Muscle of leg (tissue), 11 donors: ENCODE data around the gene GRAMD4. TPM values are rescaled to one million over a fixed set of nuclear protein-coding genes. Genes with fewer than 3 reads are reported as not detected.

Experiments
- DNase-seq: peaks from one replicate; pipeline ENCODE4 v3.0.0; 2013
- H3K27ac ChIP-seq: one replicate; pipeline ENCODE4 v1.5.1; 2013; ENCODE audit warnings: mild to moderate bottlenecking, low read length, control low read depth
- H3K27me3 ChIP-seq: one replicate; pipeline ENCODE4 v1.6.1; 2013; ENCODE audit warnings: low read length; ENCODE audit not compliant: control insufficient read depth, insufficient read depth
- H3K36me3 ChIP-seq: one replicate; pipeline ENCODE4 v1.6.1; 2013; ENCODE audit warnings: low read length; ENCODE audit not compliant: control insufficient read depth, insufficient read depth
- H3K4me1 ChIP-seq: one replicate; pipeline ENCODE4 v1.6.1; 2013; ENCODE audit warnings: low read length; ENCODE audit not compliant: control insufficient read depth, insufficient read depth
- H3K4me3 ChIP-seq: one replicate; pipeline ENCODE4 v1.5.1; 2013; ENCODE audit warnings: low read length, control low read depth
- H3K9me3 ChIP-seq: replicated peaks from 2 replicates; pipeline ENCODE4 v1.6.1; 2013; ENCODE audit warnings: low read depth, low read length; ENCODE audit not compliant: control insufficient read depth
- WGBS: methylation state at CpG from one replicate; pipeline ENCODE4 v1.1.5; 2013; ENCODE audit warnings: missing lambda C conversion rate; ENCODE audit not compliant: insufficient coverage; 5-methylcytosine and 5-hydroxymethylcytosine counted together
- polyA plus RNA-seq, 8 donors: library from polyadenylated mRNA; unstranded; fragments of 120-200 nt; gene quantifications; one replicate each; pipeline versions ENCODE4 v1.2.1 to v1.2.3, GENCODE V29; 2013; ENCODE audit warnings: inconsistent platforms in 1 of 8, low replicate concordance in 1 of 8; ENCODE audit not compliant: insufficient read length in 8 of 8, insufficient read depth in 1 of 8
- total RNA-seq: library from RNA; stranded (reverse); fragments of 120-200 nt; gene quantifications from one replicate; pipeline ENCODE4 v1.2.4, GENCODE V29; 2013

The GRAMD4 gene
- total and polyA plus RNA-seq, 9 donors = 10.5 to 19.9 (median 14.0) TPM

- H3K4me1 ChIP-seq = peaks cover 24% of the 10 kb centered on the region
- H3K9me3 ChIP-seq = no peaks in the 10 kb centered on the region
- H3K4me3 ChIP-seq = no peak overlapping the region
- no peaks in the 10 kb centered on the region for H3K27me3 ChIP-seq
- H3K27ac ChIP-seq = no peak overlapping the region
- DNase-seq = no peak
- WGBS = 88% methylated on average over 20 of the region's 28 CpGs
- H3K36me3 ChIP-seq = peaks cover 33% of the 10 kb centered on the region
These were observed 43.4 kb downstream of the GRAMD4 start for GRCh38 chr22:46663436-46664100.

GRCh38 chr22:46664301-46664855 lies 44.2 kb downstream of the GRAMD4 start:
- H3K4me3 ChIP-seq = no peak overlapping the region
- H3K4me1 ChIP-seq = peaks cover 19% of the 10 kb centered on the region
- WGBS = 88% methylated on average over 13 of the region's 13 CpGs
- H3K36me3 ChIP-seq = peaks cover 40% of the 10 kb centered on the region
- H3K27ac ChIP-seq = no peak overlapping the region
- H3K9me3 ChIP-seq = no peaks in the 10 kb centered on the region
- DNase-seq = no peak
- no peaks in the 10 kb centered on the region for H3K27me3 ChIP-seq

GRCh38 chr22:46665151-46665695 lies 45.0 kb downstream of the GRAMD4 start:
- WGBS = 92% methylated on average over 17 of the region's 21 CpGs
- Histone ChIP-seq H3K36me3 (peaks cover 40% of the 10 kb centered on the region), H3K27me3 (no peaks in the 10 kb centered on the region), H3K4me3 (no peak overlapping the region), H3K4me1 (peaks cover 13% of the 10 kb centered on the region), H3K9me3 (no peaks in the 10 kb centered on the region), H3K27ac (no peak overlapping the region)
- DNase-seq = no peak

- Histone ChIP-seq H3K4me3 (no peak overlapping the region), H3K9me3 (no peaks in the 10 kb centered on the region), H3K27me3 (no peaks in the 10 kb centered on the region), H3K27ac (no peak overlapping the region), H3K4me1 (peaks cover 7% of the 10 kb centered on the region), H3K36me3 (peaks cover 40% of the 10 kb centered on the region)
- DNase-seq = no peak
- 89% methylated on average over 5 of the region's 18 CpGs for WGBS
These were observed 45.6 kb downstream of the GRAMD4 start for GRCh38 chr22:46665751-46666280.

- no peak for DNase-seq
These were observed 46.5 kb downstream of the GRAMD4 start for GRCh38 chr22:46666577-46667244.

GRCh38 chr22:46667245-46667623 lies 47.0 kb downstream of the GRAMD4 start:
- Histone ChIP-seq H3K9me3 (no peaks in the 10 kb centered on the region), H3K27me3 (no peaks in the 10 kb centered on the region), H3K27ac (no peak overlapping the region), H3K4me1 (peaks cover 5% of the 10 kb centered on the region), H3K36me3 (peaks cover 42% of the 10 kb centered on the region), H3K4me3 (no peak overlapping the region)
- WGBS = 75% methylated on average over 6 of the region's 10 CpGs
- DNase-seq = no peak

More at GRCh38 chr22:46666577-46667244, 46.5 kb downstream of the GRAMD4 start:
- WGBS = 89% methylated on average over 12 of the region's 17 CpGs
- Histone ChIP-seq H3K36me3 (peaks cover 42% of the 10 kb centered on the region), H3K9me3 (no peaks in the 10 kb centered on the region), H3K4me3 (no peak overlapping the region), H3K4me1 (no peaks in the 10 kb centered on the region), H3K27ac (no peak overlapping the region), H3K27me3 (no peaks in the 10 kb centered on the region)

GRCh38 chr22:46668116-46668515 lies 47.9 kb downstream of the GRAMD4 start:
- H3K4me1 ChIP-seq = peaks cover 14% of the 10 kb centered on the region
- no peak overlapping the region for H3K4me3 ChIP-seq
- H3K9me3 ChIP-seq = no peaks in the 10 kb centered on the region
- peaks cover 44% of the 10 kb centered on the region for H3K36me3 ChIP-seq
- no peak for DNase-seq
- whole genome bisulfite sequencing = 89% methylated on average over 18 of the region's 24 CpGs
- no peak overlapping the region for H3K27ac ChIP-seq
- H3K27me3 ChIP-seq = no peaks in the 10 kb centered on the region

GRCh38 chr22:46669201-46669600 lies 49.0 kb downstream of the GRAMD4 start:
- DNase-seq = no peak
- WGBS = 83% methylated on average over 1 of the region's 9 CpGs
- peaks cover 50% of the 10 kb centered on the region for H3K36me3 ChIP-seq

GRCh38 chr22:46671824-46672432 lies 51.7 kb downstream of the GRAMD4 start:
- Histone ChIP-seq H3K27me3 (no peaks in the 10 kb centered on the region), H3K27ac (no peak overlapping the region), H3K36me3 (peaks cover 64% of the 10 kb centered on the region), H3K4me3 (no peak overlapping the region), H3K4me1 (peaks cover 22% of the 10 kb centered on the region), H3K9me3 (no peaks in the 10 kb centered on the region)
- no peak for DNase-seq
- 78% methylated on average over 16 of the region's 17 CpGs for WGBS

More at GRCh38 chr22:46669201-46669600, 49.0 kb downstream of the GRAMD4 start:
- H3K27me3 ChIP-seq = no peaks in the 10 kb centered on the region
- H3K4me1 ChIP-seq = peaks cover 22% of the 10 kb centered on the region
- H3K9me3 ChIP-seq = no peaks in the 10 kb centered on the region
- no peak overlapping the region for H3K27ac ChIP-seq
- no peak overlapping the region for H3K4me3 ChIP-seq

GRCh38 chr22:46672731-46673130 lies 52.5 kb downstream of the GRAMD4 start:
- no peak for DNase-seq
- Histone ChIP-seq H3K36me3 (peaks cover 64% of the 10 kb centered on the region), H3K4me1 (peaks cover 22% of the 10 kb centered on the region), H3K9me3 (no peaks in the 10 kb centered on the region), H3K27ac (no peak overlapping the region), H3K4me3 (no peak overlapping the region), H3K27me3 (no peaks in the 10 kb centered on the region)
- 73% methylated on average over 9 of the region's 18 CpGs for WGBS
